KOPT-K1 (cell line): ENCODE results near the gene FDXACB1.
A peak's percentile ranks its signal among the peaks of the same experiment; 100 is the strongest.
"Not testable (repeated sequence)": the region's sequence is repeated elsewhere in the genome, so short reads cannot be mapped to it uniquely, and the experiment has no call there.

Experiments used
- H3K27ac ChIP-seq: fragments of 200-600 bp; sonication (generic); 2 replicates; pipeline ENCODE4 v1.5.1; 2016; ENCODE audit warnings: antibody characterized with exemption, mild to moderate bottlenecking, low read depth, low read length; ENCODE audit not compliant: poor library complexity, severe bottlenecking
- H3K36me3 ChIP-seq: fragments of 200-600 bp; sonication (generic); 2 replicates; pipeline ENCODE4 v1.5.1; 2017; ENCODE audit warnings: antibody characterized with exemption, mild to moderate bottlenecking, low read length, moderate library complexity; ENCODE audit not compliant: insufficient read depth
- H3K9me3 ChIP-seq: fragments of 200-600 bp; sonication (generic); 2 replicates; pipeline ENCODE4 v1.5.1; 2017; ENCODE audit warnings: antibody characterized with exemption, low read length, mild to moderate bottlenecking; ENCODE audit not compliant: insufficient read depth, poor library complexity, severe bottlenecking

FDXACB1 gene

GRCh38 chr11:111913031-111913861 is 34.3 kb upstream of the FDXACB1 start:
- H3K36me3 ChIP-seq, result no peaks in the 10 kb centered on the region
- H3K27ac ChIP-seq, result no peak overlapping the region
- no peaks in the 10 kb centered on the region for H3K9me3 ChIP-seq

GRCh38 chr11:111912535-111912934 is 33.6 kb upstream of the FDXACB1 start, which contains the start of gene HSPB2:
Gene HSPB2, plus strand, starts transcription at chr11:111912734. Its CDS starts 96 bp downstream, at chr11:111912830.
- Histone ChIP-seq H3K36me3 (no peaks in the 10 kb centered on the region), H3K27ac (no peak within 1 kb of the TSS), H3K9me3 (no peaks in the 10 kb centered on the region)

GRCh38 chr11:111911563-111912401 is 32.8 kb upstream of the FDXACB1 start, which contains the start of gene CRYAB:
Gene CRYAB, minus strand, starts transcription at chr11:111911770. Its CDS starts 46 bp downstream, at chr11:111911724.
- Histone ChIP-seq H3K27ac (no peak within 1 kb of the TSS), H3K9me3 (no peaks in the 10 kb centered on the region), H3K36me3 (no peaks in the 10 kb centered on the region)

- H3K9me3 ChIP-seq, result no peaks in the 10 kb centered on the region
- no peaks in the 10 kb centered on the region for H3K36me3 ChIP-seq
- H3K27ac ChIP-seq, result no peak overlapping the region
Measured at GRCh38 chr11:111910676-111911562, 32.0 kb upstream of the FDXACB1 start.

- Histone ChIP-seq H3K36me3 (no peaks in the 10 kb centered on the region), H3K9me3 (peaks cover 6% of the 10 kb centered on the region), H3K27ac (no peak overlapping the region)
Measured at GRCh38 chr11:111909378-111909777, 30.4 kb upstream of the FDXACB1 start.

- Histone ChIP-seq H3K27ac (no peak overlapping the region), H3K9me3 (peaks cover 6% of the 10 kb centered on the region), H3K36me3 (no peaks in the 10 kb centered on the region)
Measured at GRCh38 chr11:111908639-111909305, 29.8 kb upstream of the FDXACB1 start.

GRCh38 chr11:111906680-111907079 is 27.7 kb upstream of the FDXACB1 start:
- no peak overlapping the region for H3K27ac ChIP-seq
- H3K36me3 ChIP-seq, result no peaks in the 10 kb centered on the region
- H3K9me3 ChIP-seq, result peaks cover 6% of the 10 kb centered on the region

- Histone ChIP-seq H3K9me3 (peaks cover 6% of the 10 kb centered on the region), H3K36me3 (no peaks in the 10 kb centered on the region), H3K27ac (no peak overlapping the region)
Measured at GRCh38 chr11:111905411-111905810, 26.4 kb upstream of the FDXACB1 start.

GRCh38 chr11:111886844-111887243 is 7.9 kb upstream of the FDXACB1 start:
- H3K36me3 ChIP-seq, result no peaks in the 10 kb centered on the region
- no peak overlapping the region for H3K27ac ChIP-seq
- no peaks in the 10 kb centered on the region for H3K9me3 ChIP-seq

GRCh38 chr11:111886032-111886431 is 7.1 kb upstream of the FDXACB1 start:
- no peaks in the 10 kb centered on the region for H3K9me3 ChIP-seq
- H3K36me3 ChIP-seq, result no peaks in the 10 kb centered on the region

GRCh38 chr11:111885053-111885452 is 6.1 kb upstream of the FDXACB1 start:
- not testable (repeated sequence) for H3K36me3 ChIP-seq, H3K9me3 ChIP-seq, H3K27ac ChIP-seq

More at GRCh38 chr11:111886032-111886431, 7.1 kb upstream of the FDXACB1 start:
- H3K27ac ChIP-seq, result no peak overlapping the region

GRCh38 chr11:111882202-111882601 is 3.2 kb upstream of the FDXACB1 start:
- Histone ChIP-seq H3K27ac (no peak overlapping the region), H3K9me3 (no peaks in the 10 kb centered on the region), H3K36me3 (no peaks in the 10 kb centered on the region)

- H3K27ac ChIP-seq, result peak overlapping the region; percentile 80
- H3K9me3 ChIP-seq, result no peaks in the 10 kb centered on the region
- peaks cover 18% of the 10 kb centered on the region; the same call in 1 of the 2 replicates for H3K36me3 ChIP-seq
Measured at GRCh38 chr11:111879637-111879960, 634 bp upstream of the FDXACB1 start.

GRCh38 chr11:111878385-111878848 is 548 bp downstream of the FDXACB1 start:
- peaks cover 18% of the 10 kb centered on the region; the same call in 1 of the 2 replicates for H3K36me3 ChIP-seq
- H3K9me3 ChIP-seq, result no peaks in the 10 kb centered on the region
- peak overlapping the region; percentile 80 for H3K27ac ChIP-seq
